Activated T-cell treated with anti-CD3 and anti-CD28 coated beads for 1 hour (primary cell): Measurements from ENCODE around the gene COL28A1.
"Not testable (repeated sequence)": the region's sequence is repeated elsewhere in the genome, so short reads cannot be mapped to it uniquely, and the experiment has no call there.

Experiments
- DNase-seq: peaks from one replicate; pipeline ENCODE4 v3.0.0-alpha.2; 2020; ENCODE audit warnings: low read depth

Gene COL28A1

GRCh38 chr7:7517754-7518153 lies 17.9 kb downstream of the COL28A1 start:
- no peak for DNase-seq

GRCh38 chr7:7516662-7517061 lies 19.0 kb downstream of the COL28A1 start:
- no peak for DNase-seq

- DNase-seq, result no peak
These were observed 19.5 kb downstream of the COL28A1 start for GRCh38 chr7:7516156-7516555.

DNA sequence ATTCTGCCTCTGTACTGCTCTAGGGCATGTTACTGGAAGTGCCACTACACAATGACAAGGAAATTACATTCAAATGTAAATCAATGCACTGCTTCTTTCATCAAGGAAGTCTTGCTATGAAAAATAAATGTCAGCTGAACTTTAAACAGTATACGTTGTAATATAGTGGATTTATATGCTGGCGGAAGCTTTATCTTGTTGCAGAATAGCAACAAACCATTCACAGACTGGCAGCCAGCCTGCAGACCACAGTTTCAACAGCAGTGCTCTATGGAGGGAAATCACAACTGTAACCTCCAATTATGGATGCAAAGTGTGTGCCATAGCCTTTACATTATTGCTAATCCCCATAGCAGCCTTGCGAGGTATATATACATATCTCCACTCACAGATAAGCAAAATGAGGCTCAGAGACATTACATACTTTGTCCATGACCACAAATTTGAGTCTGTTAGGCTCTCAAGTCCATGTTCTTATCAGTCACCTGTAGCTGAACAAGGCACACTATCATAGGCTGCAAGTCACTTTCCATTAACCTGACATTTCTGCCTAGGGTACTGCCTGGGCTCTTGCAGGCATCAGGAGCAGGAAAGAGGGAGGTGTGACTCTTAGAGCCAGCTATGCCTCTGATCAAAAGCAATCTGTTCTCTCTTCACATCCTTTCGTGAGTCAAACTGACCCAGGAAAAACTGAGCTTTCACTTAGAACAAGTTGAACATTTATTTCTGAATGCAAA lies 22.6 kb downstream of the COL28A1 start:
- DNase-seq, result no peak

- DNase-seq, result no peak
These were observed 24.9 kb downstream of the COL28A1 start for GRCh38 chr7:7510794-7511193.

GRCh38 chr7:7505915-7506314 lies 29.8 kb downstream of the COL28A1 start:
- no peak for DNase-seq

DNA sequence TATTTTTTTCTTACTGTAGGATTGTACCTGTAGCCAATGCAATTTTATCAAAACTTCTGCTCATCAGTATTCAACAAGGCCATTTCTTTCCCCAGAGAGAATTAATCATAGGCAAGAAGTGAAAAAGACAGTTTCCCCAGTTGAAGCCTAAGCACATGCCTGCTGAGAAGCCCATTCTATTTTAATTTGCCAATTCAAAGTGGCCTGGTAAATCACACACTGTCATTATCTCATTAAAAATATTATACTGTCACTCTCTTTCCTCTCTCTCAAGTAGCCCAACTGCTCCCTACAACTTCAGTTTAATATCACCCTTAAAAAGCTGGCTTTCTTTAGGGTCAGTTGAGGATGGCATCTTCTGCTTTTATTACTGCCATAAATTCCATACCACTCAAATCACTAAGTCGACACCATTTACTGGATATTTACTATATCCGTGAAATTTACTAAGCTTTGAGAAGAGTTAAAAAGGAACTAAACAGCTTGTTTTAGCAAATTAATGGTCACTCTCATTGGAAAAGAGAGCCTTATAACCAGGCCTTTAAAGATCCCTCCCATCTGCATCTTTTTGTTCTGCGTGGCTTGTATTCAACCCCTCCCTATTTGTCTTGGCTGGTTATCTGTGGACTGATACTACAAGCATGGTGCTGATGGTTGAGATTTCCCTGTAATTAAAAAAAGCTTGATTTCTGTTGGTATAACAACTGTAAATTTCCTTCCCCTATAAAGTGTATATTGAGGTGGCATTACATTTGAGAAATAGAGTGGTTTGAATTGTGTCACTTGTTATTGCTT lies 30.6 kb downstream of the COL28A1 start:
- no peak for DNase-seq

GRCh38 chr7:7499892-7500291 lies 35.8 kb downstream of the COL28A1 start:
- no peak for DNase-seq

GRCh38 chr7:7498856-7499255 lies 36.8 kb downstream of the COL28A1 start:
- DNase-seq, result no peak

DNA sequence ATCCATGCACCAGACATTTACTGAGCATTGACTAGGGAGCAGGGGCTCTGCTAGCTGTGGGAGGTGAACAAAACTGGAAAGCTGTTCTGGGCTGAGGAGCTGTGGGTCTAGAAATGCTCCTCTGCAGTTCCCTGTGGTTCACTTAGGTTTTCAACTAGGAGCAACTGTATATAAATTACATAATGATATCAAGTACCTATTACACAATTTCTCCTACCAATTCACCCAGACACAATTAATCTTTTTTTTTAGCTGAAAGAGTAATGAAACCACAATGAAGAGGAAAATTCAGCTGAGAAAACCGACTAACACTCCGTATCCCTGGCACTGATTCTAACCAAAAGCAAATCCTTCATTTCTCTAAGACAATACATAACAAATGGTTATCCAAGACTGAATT lies 39.4 kb downstream of the COL28A1 start:
- no peak for DNase-seq

GRCh38 chr7:7495171-7495570 lies 40.5 kb downstream of the COL28A1 start:
- no peak for DNase-seq

DNA sequence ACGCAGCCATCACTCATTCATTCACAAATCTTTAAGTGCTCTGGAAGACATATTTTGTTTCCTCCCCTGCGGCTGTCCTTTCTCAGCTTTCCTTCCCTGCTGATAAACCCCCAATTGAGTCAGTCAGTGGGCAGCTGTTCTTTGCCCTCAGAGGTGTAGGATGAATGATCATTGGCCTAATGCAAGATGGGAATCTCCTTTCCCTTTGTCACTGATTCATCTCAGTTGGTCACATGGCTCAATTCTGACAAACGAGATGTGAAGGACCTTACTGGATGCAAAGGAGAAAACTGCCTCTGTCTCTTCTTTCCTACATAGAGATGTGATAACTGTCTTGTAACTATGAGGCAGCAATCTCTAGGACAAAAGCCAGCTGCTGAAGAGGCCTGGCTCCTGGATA lies 44.6 kb downstream of the COL28A1 start:
- DNase-seq, result no peak

- no peak for DNase-seq
These were observed 45.7 kb downstream of the COL28A1 start for GRCh38 chr7:7490003-7490402.

DNA sequence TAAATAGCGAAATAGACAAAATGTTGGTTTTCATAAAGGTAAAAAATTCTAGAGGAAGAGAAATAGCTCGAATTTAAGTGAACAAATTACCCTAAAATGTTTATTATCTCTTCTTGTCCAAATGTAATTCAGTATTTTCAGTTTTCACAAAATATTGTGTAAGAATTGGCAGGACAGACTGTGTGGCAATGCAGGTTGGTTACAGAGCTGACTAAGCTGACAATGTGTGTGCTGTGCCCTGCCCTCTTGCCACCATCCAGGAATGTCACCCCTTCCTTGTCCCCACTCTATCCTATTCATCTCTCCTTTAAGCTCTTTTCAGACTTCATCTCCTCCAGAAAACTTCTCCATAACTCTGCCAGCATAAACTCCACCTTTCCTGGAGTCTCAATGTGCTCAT lies 46.1 kb downstream of the COL28A1 start:
- no peak for DNase-seq

DNA sequence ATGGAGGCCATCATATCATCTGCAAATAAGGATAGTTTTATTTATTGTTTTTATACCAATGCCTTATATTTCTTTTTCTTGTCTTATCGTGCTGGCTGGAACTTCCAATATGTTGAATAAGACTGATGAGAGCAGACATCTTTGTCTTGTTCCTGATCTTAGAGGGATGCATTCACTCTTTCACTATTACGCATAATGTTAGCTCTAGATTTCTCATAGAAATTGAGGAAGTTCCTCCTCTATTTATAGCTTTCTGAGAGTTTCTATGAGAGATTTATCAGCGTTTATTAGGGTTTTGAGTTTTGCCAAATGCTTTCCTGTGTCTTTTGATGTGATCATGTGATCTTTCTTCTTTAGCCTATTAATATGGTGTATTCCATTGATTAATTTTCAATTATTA lies 49.3 kb downstream of the COL28A1 start:
- DNase-seq, result no peak

DNA sequence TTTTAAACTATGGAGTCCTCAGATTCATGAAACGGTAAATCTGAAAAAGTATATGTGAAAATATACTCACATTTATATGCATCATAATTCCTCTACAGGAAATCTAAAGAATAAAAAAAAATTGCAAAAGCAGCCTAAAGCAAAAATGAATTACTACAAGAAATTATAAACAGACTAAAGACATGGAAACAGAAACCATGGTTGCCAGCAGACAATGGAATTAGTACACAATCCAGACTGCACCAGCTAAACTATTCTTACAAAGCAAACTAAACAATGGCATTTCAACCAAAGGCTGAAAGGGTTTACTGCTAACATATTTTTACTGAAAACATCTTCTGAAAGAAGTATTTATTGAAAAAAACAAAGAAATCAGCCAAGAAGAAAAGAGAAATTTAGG lies 51.6 kb downstream of the COL28A1 start:
- DNase-seq, result no peak

GRCh38 chr7:7481802-7482201 lies 53.9 kb downstream of the COL28A1 start:
- DNase-seq, result no peak

GRCh38 chr7:7479275-7479805 lies 56.3 kb downstream of the COL28A1 start:
- no peak for DNase-seq

DNA sequence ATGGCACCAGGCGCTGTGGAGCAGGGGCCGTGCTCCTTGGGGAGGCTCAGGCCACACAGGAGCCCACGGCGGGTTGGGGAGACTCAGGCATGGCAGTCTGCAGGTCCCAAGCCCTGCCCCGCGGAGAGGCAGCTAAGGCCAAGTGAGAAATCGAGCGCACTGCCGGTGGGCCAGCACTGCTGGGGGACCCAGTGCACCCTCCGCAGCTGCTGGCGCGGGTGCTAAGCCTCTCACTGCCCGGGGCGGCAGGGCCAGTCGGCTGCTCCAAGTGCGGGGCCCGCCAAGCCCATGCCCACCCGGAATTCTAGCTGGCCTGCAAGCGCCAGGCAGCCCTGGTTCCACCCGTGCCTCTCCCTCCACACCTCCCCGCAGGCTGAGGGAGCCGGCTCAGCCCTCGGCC lies 57.1 kb downstream of the COL28A1 start:
- DNase-seq, result no peak

DNA sequence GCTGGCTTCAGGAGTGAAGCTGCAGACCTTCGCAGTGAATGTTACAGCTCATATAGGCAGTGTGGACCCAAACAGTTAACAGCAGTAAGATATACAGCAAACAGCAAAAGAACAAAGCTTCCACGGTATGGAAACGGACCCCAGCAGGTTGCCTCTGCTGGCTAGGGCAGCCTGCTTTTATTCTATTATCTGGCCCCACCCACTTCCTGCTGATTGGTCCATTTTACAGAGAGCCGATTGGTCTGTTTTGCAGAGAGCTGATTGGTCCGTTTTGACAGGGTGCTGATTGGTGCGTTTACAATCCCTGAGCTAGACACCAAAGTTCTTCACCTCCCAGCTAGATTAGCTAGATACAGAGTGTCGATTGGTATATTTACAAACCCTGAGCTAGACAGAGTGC lies 58.0 kb downstream of the COL28A1 start:
- DNase-seq, result not testable (repeated sequence)

- no peak for DNase-seq
These were observed 59.3 kb downstream of the COL28A1 start for GRCh38 chr7:7476381-7476780.

DNA sequence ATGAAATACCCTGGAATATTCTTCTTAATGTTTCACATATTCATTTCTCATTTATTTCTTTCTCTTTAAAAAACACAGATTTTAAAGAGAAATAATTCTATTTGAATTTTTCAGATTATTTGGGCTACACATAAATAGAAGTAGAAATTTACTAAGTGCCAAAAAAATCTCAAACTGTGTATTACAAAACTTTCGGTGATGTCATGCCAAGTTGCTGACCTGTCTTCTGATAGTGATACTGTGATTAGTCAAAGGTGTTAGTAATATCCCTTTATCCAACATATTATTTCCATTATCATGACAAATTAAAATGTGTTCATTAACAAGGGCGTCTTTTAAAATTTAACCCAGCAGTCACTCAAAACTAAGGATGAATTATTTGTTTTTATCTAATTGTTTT lies 60.1 kb downstream of the COL28A1 start:
- no peak for DNase-seq

DNA sequence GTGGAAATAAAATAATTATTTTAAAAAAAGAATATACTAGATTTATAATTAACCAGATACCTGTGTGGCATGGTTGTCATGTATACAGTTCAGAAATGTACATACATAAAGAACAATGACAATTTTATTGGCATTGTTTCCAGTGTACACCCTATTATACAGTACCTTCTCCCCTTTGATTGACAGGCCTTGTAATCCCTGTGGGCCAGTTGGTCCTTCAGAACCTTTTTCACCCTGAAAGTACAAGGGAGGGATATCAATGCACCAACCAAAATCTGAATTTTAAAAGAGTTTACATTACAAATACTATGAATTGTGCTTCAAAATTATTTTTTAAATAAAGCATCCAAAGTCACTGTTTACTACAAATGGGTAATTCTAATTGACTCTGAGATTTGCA lies 61.2 kb downstream of the COL28A1 start:
- no peak for DNase-seq
